ENCODE measurements around the gene SLAMF9.

SLAMF9 gene

DNA sequence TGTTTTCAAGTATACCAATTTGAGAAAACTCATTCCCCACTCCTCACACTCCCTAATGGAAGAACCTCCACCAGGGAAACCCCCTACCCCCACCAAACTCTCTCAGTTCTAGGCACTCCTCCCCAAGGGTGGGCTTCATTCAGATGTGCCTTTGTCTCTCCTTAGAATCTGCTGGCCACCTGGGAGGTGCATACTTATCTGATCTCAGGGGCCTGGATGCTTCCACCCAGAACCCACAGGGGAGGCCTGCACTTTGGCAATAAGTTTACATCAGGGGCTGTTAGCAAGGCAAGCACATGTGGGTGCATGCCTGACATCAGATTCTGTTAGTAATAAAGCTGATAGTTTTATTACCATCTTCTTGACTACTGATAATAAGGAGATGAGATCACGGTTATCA lies 32.5 kb upstream of the SLAMF9 start:
- Histone ChIP-seq H2BK12ac (ENCODE audit: low read length) (no peak overlapping the region), H3K23ac (ENCODE audit: low read depth, low read length, poor library complexity) (no peak overlapping the region), H3K4ac (ENCODE audit: low read length) (no peak overlapping the region), H3K79me1 (ENCODE audit: low read depth, low read length) (no peaks in the 10 kb centered on the region), H3K27ac (replicated peaks; ENCODE audit: low read length) (no peak overlapping the region), H3K36me3 (replicated peaks in 1 of 2; ENCODE audit: control insufficient read depth in 2 of 2, insufficient read depth in 2 of 2, low read length in 2 of 2) (no peaks in the 10 kb centered on the region), H2AFZ (ENCODE audit: low read length) (no peak overlapping the region), H2AK5ac (ENCODE audit: low read depth, low read length) (no peak overlapping the region), H3K4me2 (ENCODE audit: insufficient read depth, low read length, poor library complexity, severe bottlenecking) (no peak overlapping the region), H3K27me3 (ENCODE audit: control insufficient read depth in 3 of 3, insufficient read depth in 3 of 3, low read depth in 1 of 3, low read length in 3 of 3) (peaks cover 0 to 34% (median 0%) of the 10 kb centered on the region in 3 experiments), H3K4me1 (ENCODE audit: control insufficient read depth in 2 of 2, insufficient read depth in 1 of 2, low read depth in 1 of 2, low read length in 2 of 2) (no peaks in the 10 kb centered on the region), H2BK15ac (ENCODE audit: low read length) (no peak overlapping the region), H3K14ac (ENCODE audit: low read length) (no peak overlapping the region), H3K9me3 (replicated peaks in 1 of 2; ENCODE audit: control insufficient read depth in 2 of 2, insufficient read depth in 1 of 2, low read depth in 1 of 2, low read length in 2 of 2) (no peaks in the 10 kb centered on the region), H2BK5ac (ENCODE audit: low read length) (no peak overlapping the region), H3K9ac (ENCODE audit: low read depth, low read length, poor library complexity) (no peak overlapping the region), H3K18ac (ENCODE audit: low read length) (no peak overlapping the region), H2BK120ac (ENCODE audit: low read depth, low read length) (no peak overlapping the region), H4K91ac (ENCODE audit: low read depth, low read length, poor library complexity) (no peak overlapping the region), H4K8ac (ENCODE audit: low read depth, low read length) (no peak overlapping the region), H3K4me3 (ENCODE audit: low read length in 2 of 2) (no peak overlapping the region)
- DNase-seq (ENCODE audit: low spot score) = no peak
- no CpG with 5 or more reads among the region's 1 CpG for WGBS, 2 donors (ENCODE audit: extremely low coverage in 2 of 2, insufficient read length in 2 of 2, insufficient replicate concordance in 1 of 2)

DNA sequence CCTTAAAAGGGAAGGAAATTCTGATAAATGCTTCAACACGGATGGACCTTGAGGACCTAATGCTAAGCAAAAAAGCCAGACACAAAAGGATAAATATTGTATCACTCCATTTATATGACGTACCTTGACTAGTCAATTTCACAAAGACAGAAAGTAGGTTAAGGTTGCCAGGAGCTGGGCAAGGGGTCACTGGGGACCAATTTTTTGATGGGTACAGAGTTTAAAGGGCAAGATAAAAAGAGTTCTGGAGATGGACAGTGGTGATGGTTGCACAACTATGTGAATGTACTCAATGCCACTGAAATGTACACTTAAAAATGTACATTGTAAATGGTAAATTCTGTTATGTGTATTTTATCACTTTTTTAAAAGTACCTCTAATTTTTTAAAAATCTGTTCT lies 32.1 kb upstream of the SLAMF9 start:
- Histone ChIP-seq H3K9me3 (replicated peaks in 1 of 2; ENCODE audit: control insufficient read depth in 2 of 2, insufficient read depth in 1 of 2, low read depth in 1 of 2, low read length in 2 of 2) (no peaks in the 10 kb centered on the region), H3K4me1 (ENCODE audit: control insufficient read depth in 2 of 2, insufficient read depth in 1 of 2, low read depth in 1 of 2, low read length in 2 of 2) (no peaks in the 10 kb centered on the region), H2BK120ac (ENCODE audit: low read depth, low read length) (no peak overlapping the region), H2BK15ac (ENCODE audit: low read length) (no peak overlapping the region), H3K23ac (ENCODE audit: low read depth, low read length, poor library complexity) (no peak overlapping the region), H2AK5ac (ENCODE audit: low read depth, low read length) (no peak overlapping the region), H3K14ac (ENCODE audit: low read length) (no peak overlapping the region), H4K8ac (ENCODE audit: low read depth, low read length) (no peak overlapping the region), H4K91ac (ENCODE audit: low read depth, low read length, poor library complexity) (no peak overlapping the region), H3K79me1 (ENCODE audit: low read depth, low read length) (no peaks in the 10 kb centered on the region), H3K18ac (ENCODE audit: low read length) (no peak overlapping the region), H2BK12ac (ENCODE audit: low read length) (no peak overlapping the region), H3K9ac (ENCODE audit: low read depth, low read length, poor library complexity) (no peak overlapping the region), H2AFZ (ENCODE audit: low read length) (no peak overlapping the region), H3K4me3 (ENCODE audit: low read length in 2 of 2) (no peak overlapping the region), H3K27me3 (ENCODE audit: control insufficient read depth in 3 of 3, insufficient read depth in 3 of 3, low read depth in 1 of 3, low read length in 3 of 3) (peaks cover 0 to 35% (median 0%) of the 10 kb centered on the region in 3 experiments), H3K4ac (ENCODE audit: low read length) (no peak overlapping the region), H2BK5ac (ENCODE audit: low read length) (no peak overlapping the region), H3K27ac (replicated peaks; ENCODE audit: low read length) (no peak overlapping the region), H3K36me3 (replicated peaks in 1 of 2; ENCODE audit: control insufficient read depth in 2 of 2, insufficient read depth in 2 of 2, low read length in 2 of 2) (no peaks in the 10 kb centered on the region), H3K4me2 (ENCODE audit: insufficient read depth, low read length, poor library complexity, severe bottlenecking) (no peak overlapping the region)
- no CpG with 5 or more reads among the region's 2 CpGs for WGBS, 2 donors (ENCODE audit: extremely low coverage in 2 of 2, insufficient read length in 2 of 2, insufficient replicate concordance in 1 of 2)
- no peak for DNase-seq (ENCODE audit: low spot score)

DNA sequence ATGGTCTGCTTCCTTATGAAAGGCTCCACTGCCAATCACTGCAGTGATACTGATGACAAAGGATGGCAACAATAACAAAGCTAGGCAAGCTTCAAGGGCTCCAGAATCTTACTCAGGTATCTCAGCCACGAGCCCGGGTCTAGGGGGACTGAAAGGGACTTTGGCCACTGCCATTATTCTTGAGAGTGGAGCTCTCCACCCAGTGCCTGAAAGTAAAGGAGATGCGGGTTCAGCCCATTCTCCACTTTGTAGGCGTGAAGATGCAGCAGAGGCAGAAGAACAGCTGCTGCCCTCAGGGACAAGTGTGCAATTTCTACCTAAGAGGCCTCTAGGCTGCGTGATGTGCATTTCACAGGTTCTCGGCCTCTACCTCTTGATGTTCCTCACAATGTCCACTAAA lies 31.4 kb upstream of the SLAMF9 start:
- Histone ChIP-seq H4K8ac (ENCODE audit: low read depth, low read length) (no peak overlapping the region), H3K4ac (ENCODE audit: low read length) (peak overlapping the region; percentile 5), H3K4me2 (ENCODE audit: insufficient read depth, low read length, poor library complexity, severe bottlenecking) (no peak overlapping the region), H3K4me3 (ENCODE audit: low read length in 2 of 2) (no peak overlapping the region), H2BK5ac (ENCODE audit: low read length) (no peak overlapping the region), H4K91ac (ENCODE audit: low read depth, low read length, poor library complexity) (no peak overlapping the region), H3K18ac (ENCODE audit: low read length) (no peak overlapping the region), H2AK5ac (ENCODE audit: low read depth, low read length) (no peak overlapping the region), H2AFZ (ENCODE audit: low read length) (no peak overlapping the region), H2BK15ac (ENCODE audit: low read length) (no peak overlapping the region), H3K4me1 (ENCODE audit: control insufficient read depth in 2 of 2, insufficient read depth in 1 of 2, low read depth in 1 of 2, low read length in 2 of 2) (no peaks in the 10 kb centered on the region), H3K36me3 (replicated peaks in 1 of 2; ENCODE audit: control insufficient read depth in 2 of 2, insufficient read depth in 2 of 2, low read length in 2 of 2) (no peaks in the 10 kb centered on the region), H3K9ac (ENCODE audit: low read depth, low read length, poor library complexity) (no peak overlapping the region), H3K14ac (ENCODE audit: low read length) (no peak overlapping the region), H3K23ac (ENCODE audit: low read depth, low read length, poor library complexity) (no peak overlapping the region), H2BK12ac (ENCODE audit: low read length) (no peak overlapping the region), H3K27me3 (ENCODE audit: control insufficient read depth in 3 of 3, insufficient read depth in 3 of 3, low read depth in 1 of 3, low read length in 3 of 3) (peaks cover 0 to 39% (median 0%) of the 10 kb centered on the region in 3 experiments), H2BK120ac (ENCODE audit: low read depth, low read length) (no peak overlapping the region), H3K79me1 (ENCODE audit: low read depth, low read length) (no peaks in the 10 kb centered on the region), H3K27ac (replicated peaks; ENCODE audit: low read length) (no peak overlapping the region), H3K9me3 (replicated peaks in 1 of 2; ENCODE audit: control insufficient read depth in 2 of 2, insufficient read depth in 1 of 2, low read depth in 1 of 2, low read length in 2 of 2) (no peaks in the 10 kb centered on the region)
- WGBS, 2 donors (ENCODE audit: extremely low coverage in 2 of 2, insufficient read length in 2 of 2, insufficient replicate concordance in 1 of 2) = no CpG with 5 or more reads among the region's 6 CpGs
- no peak for DNase-seq (ENCODE audit: low spot score)

- H3K18ac ChIP-seq (ENCODE audit: low read length) = no peak overlapping the region
- H3K36me3 ChIP-seq (replicated peaks in 1 of 2; ENCODE audit: control insufficient read depth in 2 of 2, insufficient read depth in 2 of 2, low read length in 2 of 2) = no peaks in the 10 kb centered on the region
- H3K4me1 ChIP-seq (ENCODE audit: control insufficient read depth in 2 of 2, insufficient read depth in 1 of 2, low read depth in 1 of 2, low read length in 2 of 2) = no peaks in the 10 kb centered on the region
- no peak overlapping the region for H3K4ac ChIP-seq (ENCODE audit: low read length)
- no peak overlapping the region for H3K9ac ChIP-seq (ENCODE audit: low read depth, low read length, poor library complexity)
- H3K9me3 ChIP-seq (replicated peaks in 1 of 2; ENCODE audit: control insufficient read depth in 2 of 2, insufficient read depth in 1 of 2, low read depth in 1 of 2, low read length in 2 of 2) = no peaks in the 10 kb centered on the region
- H3K27ac ChIP-seq (replicated peaks; ENCODE audit: low read length) = no peak overlapping the region
- DNase-seq (ENCODE audit: low spot score) = no peak
- no peak overlapping the region for H3K23ac ChIP-seq (ENCODE audit: low read depth, low read length, poor library complexity)
- H4K91ac ChIP-seq (ENCODE audit: low read depth, low read length, poor library complexity) = no peak overlapping the region
- H2BK12ac ChIP-seq (ENCODE audit: low read length) = no peak overlapping the region
- no peaks in the 10 kb centered on the region for H3K79me1 ChIP-seq (ENCODE audit: low read depth, low read length)
- H3K14ac ChIP-seq (ENCODE audit: low read length) = no peak overlapping the region
- no peak overlapping the region for H3K4me3 ChIP-seq (ENCODE audit: low read length in 2 of 2)
- H3K27me3 ChIP-seq (ENCODE audit: control insufficient read depth in 3 of 3, insufficient read depth in 3 of 3, low read depth in 1 of 3, low read length in 3 of 3) = peaks cover 0 to 47% (median 0%) of the 10 kb centered on the region in 3 experiments
- H2BK120ac ChIP-seq (ENCODE audit: low read depth, low read length) = no peak overlapping the region
- no peak overlapping the region for H3K4me2 ChIP-seq (ENCODE audit: insufficient read depth, low read length, poor library complexity, severe bottlenecking)
- H4K8ac ChIP-seq (ENCODE audit: low read depth, low read length) = no peak overlapping the region
- no peak overlapping the region for H2AFZ ChIP-seq (ENCODE audit: low read length)
- no CpG with 5 or more reads among the region's 5 CpGs for WGBS, 2 donors (ENCODE audit: extremely low coverage in 2 of 2, insufficient read length in 2 of 2, insufficient replicate concordance in 1 of 2)
- no peak overlapping the region for H2AK5ac ChIP-seq (ENCODE audit: low read depth, low read length)
- H2BK5ac ChIP-seq (ENCODE audit: low read length) = no peak overlapping the region
- H2BK15ac ChIP-seq (ENCODE audit: low read length) = no peak overlapping the region
Measured at GRCh38 chr1:159983681-159984080, 29.6 kb upstream of the SLAMF9 start.
